ENCODE data around the gene EEF1B2.
"Not testable (repeated sequence)": the region's sequence is repeated elsewhere in the genome, so short reads cannot be mapped to it uniquely, and the experiment has no call there.

EEF1B2 gene

GRCh38 chr2:206168230-206168629, 8.5 kb downstream of the EEF1B2 start:
- FAIRE-seq = not testable (repeated sequence)

GRCh38 chr2:206171624-206172397, 12.1 kb downstream of the EEF1B2 start:
- FAIRE-seq = not testable (repeated sequence)

- FAIRE-seq = no peak
Measured at GRCh38 chr2:206173147-206173546, 13.5 kb downstream of the EEF1B2 start.

- no peak for FAIRE-seq
Measured at GRCh38 chr2:206176121-206176520, 16.4 kb downstream of the EEF1B2 start.

- no peak for FAIRE-seq
Measured at GRCh38 chr2:206176901-206177300, 17.2 kb downstream of the EEF1B2 start.

- FAIRE-seq = not testable (repeated sequence)
Measured at GRCh38 chr2:206181526-206181925, 21.8 kb downstream of the EEF1B2 start.

GRCh38 chr2:206189691-206190090, 30.0 kb downstream of the EEF1B2 start:
- no peak for FAIRE-seq

- no peak for FAIRE-seq
Measured at GRCh38 chr2:206190111-206190510, 30.4 kb downstream of the EEF1B2 start.

GRCh38 chr2:206190689-206191088, 31.0 kb downstream of the EEF1B2 start:
- FAIRE-seq = no peak

GRCh38 chr2:206192157-206192556, 32.5 kb downstream of the EEF1B2 start:
- no peak for FAIRE-seq

- FAIRE-seq = no peak
Measured at GRCh38 chr2:206193671-206194357, 34.1 kb downstream of the EEF1B2 start.

GRCh38 chr2:206198677-206199076, 39.0 kb downstream of the EEF1B2 start:
- FAIRE-seq = no peak

- FAIRE-seq = no peak
Measured at GRCh38 chr2:206201075-206201848, 41.6 kb downstream of the EEF1B2 start.

- FAIRE-seq = no peak
Measured at GRCh38 chr2:206202446-206202845, 42.8 kb downstream of the EEF1B2 start.

- FAIRE-seq = no peak
Measured at GRCh38 chr2:206203331-206203730, 43.6 kb downstream of the EEF1B2 start.

- FAIRE-seq = no peak
Measured at GRCh38 chr2:206204710-206205109, 45.0 kb downstream of the EEF1B2 start.

- not testable (repeated sequence) for FAIRE-seq
Measured at GRCh38 chr2:206207316-206207715, 47.6 kb downstream of the EEF1B2 start.

GRCh38 chr2:206208900-206209299, 49.2 kb downstream of the EEF1B2 start:
- FAIRE-seq = no peak

- no peak for FAIRE-seq
Measured at GRCh38 chr2:206211657-206212255, 52.1 kb downstream of the EEF1B2 start.
